T-cell (primary cell): ENCODE results near the gene CELSR1. TPM values are rescaled to one million over a fixed set of nuclear protein-coding genes. Genes with fewer than 3 reads are reported as not detected.

Source experiments
- ATAC-seq, 4 experiments: fragments of 200-7000 bp in 3 of 4; fragments of 150-1000 bp in 1 of 4; cut with Tn5 transposase; replicated peaks in 1 of 4; 1 replicate in 3 of 4; 2 replicates in 1 of 4; pipeline ENCODE4 v1.10.0; 2021; ENCODE audit warnings: moderate library complexity in 3 of 4, mild to moderate bottlenecking in 2 of 4, moderate number of reproducible peaks in 1 of 4
- CTCF ChIA-PET, 2 donors: fragments of 300-600 bp; sonication (Branson Sonifier 250); formaldehyde crosslinking; loops; one replicate each; lab custom pipeline; 2022; ENCODE audit warnings: antibody characterized with exemption in 2 of 2; lab: Charles Lee
- POLR2A ChIA-PET, 2 donors: fragments of 300-600 bp; sonication (Branson Sonifier 250); formaldehyde crosslinking; loops; one replicate each; lab custom pipeline; 2022; ENCODE audit warnings: antibody characterized with exemption in 2 of 2; lab: Charles Lee
- DNase-seq, 35 experiments: peaks; one replicate each; pipeline versions ENCODE4 v3.0.0 to v3.0.0-alpha.2; 2013 to 2023
- H3K27ac ChIP-seq: one replicate; pipeline ENCODE4 v1.5.1; 2013; ENCODE audit warnings: low read length
- H3K27me3 ChIP-seq, 2 experiments: replicated peaks in 1 of 2; 1 replicate in 1 of 2; 2 replicates in 1 of 2; pipeline versions ENCODE4 v1.6.1 to v1.7.0; 2013; ENCODE audit warnings: low read length in 1 of 2, mixed read lengths in 1 of 2; ENCODE audit not compliant: control insufficient read depth in 2 of 2, insufficient read depth in 2 of 2; ENCODE audit errors: extremely low read depth in 1 of 2
- H3K36me3 ChIP-seq, 2 donors: 1 replicate in 1 of 2; 2 replicates in 1 of 2; pipeline versions ENCODE4 v1.6.1 to v1.7.0; 2013; ENCODE audit warnings: low read length in 1 of 2; ENCODE audit not compliant: control insufficient read depth in 2 of 2, insufficient read depth in 1 of 2; ENCODE audit errors: extremely low read depth in 1 of 2
- H3K4me1 ChIP-seq, 2 experiments: 1 replicate in 1 of 2; 2 replicates in 1 of 2; pipeline versions ENCODE4 v1.6.1 to v1.7.0; 2013; ENCODE audit warnings: low read length in 2 of 2, mixed read lengths in 1 of 2; ENCODE audit not compliant: insufficient read depth in 2 of 2, control insufficient read depth in 1 of 2; ENCODE audit errors: extremely low read depth in 1 of 2
- H3K4me3 ChIP-seq, 2 donors: 1 replicate in 1 of 2; 2 replicates in 1 of 2; pipeline versions ENCODE4 v1.5.1 to v1.7.0; 2013; ENCODE audit warnings: mild to moderate bottlenecking in 2 of 2, low read length in 1 of 2, moderate library complexity in 1 of 2; ENCODE audit not compliant: control insufficient read depth in 1 of 2; ENCODE audit errors: extremely low read depth in 1 of 2
- H3K9me3 ChIP-seq: 2 replicates; pipeline ENCODE4 v1.7.0; 2013
- H3K27ac Mint-ChIP-seq, 2 donors: one replicate each; pipeline ENCODE4 v1.8.0; 2020 to 2021; ENCODE audit warnings: mild to moderate bottlenecking in 2 of 2, mixed read lengths in 2 of 2
- H3K27me3 Mint-ChIP-seq, 2 donors: one replicate each; pipeline ENCODE4 v1.8.0; 2021 to 2022; ENCODE audit warnings: mixed read lengths in 2 of 2
- H3K36me3 Mint-ChIP-seq: one replicate; pipeline ENCODE4 v1.8.0; 2021; ENCODE audit warnings: mixed read lengths
- H3K4me1 Mint-ChIP-seq, 3 donors: one replicate each; pipeline ENCODE4 v1.8.0; 2020 to 2022; ENCODE audit warnings: mixed read lengths in 3 of 3, mild to moderate bottlenecking in 1 of 3
- H3K4me3 Mint-ChIP-seq, 3 donors: one replicate each; pipeline ENCODE4 v1.8.0; 2020 to 2022; ENCODE audit warnings: mild to moderate bottlenecking in 3 of 3, mixed read lengths in 3 of 3, moderate library complexity in 3 of 3
- H3K9me3 Mint-ChIP-seq, 3 donors: one replicate each; pipeline ENCODE4 v1.8.0; 2020 to 2022; ENCODE audit warnings: mixed read lengths in 3 of 3
- WGBS: methylation state at CpG from one replicate; pipeline ENCODE4 v1.1.5; 2013; ENCODE audit warnings: missing lambda C conversion rate; ENCODE audit not compliant: insufficient coverage; 5-methylcytosine and 5-hydroxymethylcytosine counted together
- total RNA-seq, 35 experiments: library from RNA in 6 of 35; stranded (reverse) in 6 of 35; fragments of 120-200 nt in 1 of 35; gene quantifications; one replicate each; pipeline versions ENCODE4 v1.2.1 to v1.2.4 and lab custom pipeline; 2013 to 2026

CELSR1 gene
- total RNA-seq, 5 donors from 2014 or later (not counting 1 experiment from before 2014, with no cell fraction given): 1.1 to 2.7 (median 1.6) TPM

DNA sequence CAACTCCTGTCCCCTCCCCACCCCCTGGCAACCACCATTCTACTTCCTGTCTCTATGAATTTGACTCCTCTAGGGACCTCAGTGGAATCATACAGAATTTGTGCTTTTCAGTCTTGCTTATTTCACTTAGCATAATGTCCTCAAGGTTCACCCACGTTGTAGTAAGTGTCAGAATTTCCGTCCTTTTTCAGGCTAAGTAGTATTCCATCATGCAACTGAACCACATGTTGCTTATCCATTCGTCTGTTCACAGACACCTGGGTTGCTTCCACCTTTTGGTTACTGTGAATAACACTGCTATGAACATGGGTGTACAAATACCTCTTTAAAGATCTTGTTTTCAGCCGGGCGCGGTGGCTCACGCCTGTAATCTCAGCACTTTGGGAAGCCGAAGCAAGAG is 16.5 kb downstream of the CELSR1 start:
- Mint-ChIP-seq H3K4me3 (no peak overlapping the region), H3K4me1 (no peaks in the 10 kb centered on the region), H3K27me3 (peaks cover 0 to 5% of the 10 kb centered on the region in 2 donors), H3K36me3 (no peaks in the 10 kb centered on the region), H3K9me3 (no peaks in the 10 kb centered on the region), H3K27ac (no peak overlapping the region)
- H3K27ac ChIP-seq: no peak overlapping the region
- peaks cover 0 to 21% of the 10 kb centered on the region in 2 experiments for H3K27me3 ChIP-seq
- DNase-seq (no peak), ATAC-seq (no peak)
- no peaks in the 10 kb centered on the region for H3K4me1 ChIP-seq
- no peaks in the 10 kb centered on the region for H3K9me3 ChIP-seq
- H3K4me3 ChIP-seq: no peak overlapping the region
- H3K36me3 ChIP-seq: no peaks in the 10 kb centered on the region
- 50% methylated on average over 1 of the region's 8 CpGs for WGBS
- CTCF ChIA-PET: no interaction called here
- POLR2A ChIA-PET: no interaction called here

DNA sequence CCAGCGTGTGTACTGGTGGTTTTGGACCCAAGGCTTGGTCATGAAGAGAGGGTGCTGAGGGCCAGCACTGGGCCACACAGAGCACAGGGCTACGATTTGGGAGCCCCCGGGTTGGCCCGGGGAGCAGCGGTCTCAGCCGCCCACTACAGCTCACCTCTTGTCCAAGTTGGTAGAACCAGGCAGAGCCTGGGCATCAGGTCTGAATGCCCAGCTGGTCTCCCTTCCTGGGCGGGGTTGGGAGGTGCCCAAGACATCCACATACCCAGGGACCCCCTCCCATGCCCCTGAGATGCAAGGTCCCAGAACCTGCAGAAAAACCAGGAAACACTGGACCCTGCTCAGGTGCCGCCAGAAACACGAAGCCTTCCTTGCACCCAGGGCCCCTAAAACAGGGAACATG is 18.0 kb downstream of the CELSR1 start:
- no peak overlapping the region for H3K4me3 ChIP-seq
- no peaks in the 10 kb centered on the region for H3K9me3 ChIP-seq
- ChIA-PET POLR2A (no interaction called here), CTCF (no interaction called here)
- no peaks in the 10 kb centered on the region for H3K36me3 Mint-ChIP-seq
- WGBS: 83% methylated on average over 7 of the region's 9 CpGs
- H3K27ac ChIP-seq: no peak overlapping the region
- peaks cover 0 to 5% of the 10 kb centered on the region in 2 donors for H3K27me3 Mint-ChIP-seq
- no peaks in the 10 kb centered on the region for H3K4me1 Mint-ChIP-seq
- H3K4me1 ChIP-seq: no peaks in the 10 kb centered on the region
- no peak overlapping the region for H3K27ac Mint-ChIP-seq
- no peak for ATAC-seq
- no peak overlapping the region for H3K4me3 Mint-ChIP-seq
- no peak for DNase-seq
- peaks cover 0 to 17% of the 10 kb centered on the region in 2 experiments for H3K27me3 ChIP-seq
- H3K36me3 ChIP-seq: no peaks in the 10 kb centered on the region
- no peaks in the 10 kb centered on the region for H3K9me3 Mint-ChIP-seq

DNA sequence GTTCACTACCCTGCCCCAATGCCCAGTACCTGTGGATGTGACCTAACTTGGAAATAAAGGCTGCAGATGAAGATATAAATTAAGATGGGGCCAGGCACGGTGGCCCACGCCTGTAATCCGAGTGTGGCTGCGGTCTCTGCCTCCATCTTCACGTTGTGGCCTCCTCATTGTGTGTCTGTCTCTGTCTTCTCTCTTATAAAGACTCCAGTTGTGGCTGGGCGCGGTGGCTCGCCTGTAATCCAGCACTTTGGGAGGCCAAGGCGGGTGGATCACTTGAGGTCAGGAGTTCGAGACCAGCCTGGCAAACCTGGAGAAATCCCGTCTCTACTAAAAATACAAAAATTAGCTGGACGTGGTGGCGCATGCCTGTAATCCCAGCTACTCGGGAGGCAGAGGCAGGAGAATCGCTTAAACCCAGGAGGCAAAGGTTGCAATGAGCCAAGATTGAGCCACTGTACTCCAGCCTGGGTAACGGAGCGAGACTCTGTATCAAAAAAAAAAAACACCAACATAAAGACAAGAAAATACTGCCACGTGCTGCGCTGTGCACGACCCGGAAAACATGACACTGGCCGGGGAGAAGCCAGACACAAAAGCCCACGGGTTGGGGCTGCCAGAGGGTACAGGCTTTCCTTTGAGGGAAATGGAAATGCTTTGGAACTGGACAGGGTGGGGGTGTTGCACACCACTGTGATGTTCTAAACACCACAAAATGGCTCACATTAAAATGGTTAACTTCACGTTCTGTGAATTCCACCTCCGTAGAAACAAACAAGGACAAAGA is 18.7 kb downstream of the CELSR1 start:
- Histone ChIP-seq H3K4me3 (no peak overlapping the region), H3K36me3 (no peaks in the 10 kb centered on the region), H3K4me1 (no peaks in the 10 kb centered on the region), H3K27ac (no peak overlapping the region), H3K27me3 (peaks cover 0 to 11% of the 10 kb centered on the region in 2 experiments), H3K9me3 (no peaks in the 10 kb centered on the region)
- Mint-ChIP-seq H3K36me3 (no peaks in the 10 kb centered on the region), H3K4me3 (no peak overlapping the region), H3K27me3 (peaks cover 0 to 2% of the 10 kb centered on the region in 2 donors), H3K27ac (no peak overlapping the region), H3K9me3 (no peaks in the 10 kb centered on the region), H3K4me1 (no peaks in the 10 kb centered on the region)
- ChIA-PET CTCF (no interaction called here), POLR2A (no interaction called here)
- DNase-seq (no peak), ATAC-seq (no peak)
- 87% methylated on average over 11 of the region's 25 CpGs for WGBS

DNA sequence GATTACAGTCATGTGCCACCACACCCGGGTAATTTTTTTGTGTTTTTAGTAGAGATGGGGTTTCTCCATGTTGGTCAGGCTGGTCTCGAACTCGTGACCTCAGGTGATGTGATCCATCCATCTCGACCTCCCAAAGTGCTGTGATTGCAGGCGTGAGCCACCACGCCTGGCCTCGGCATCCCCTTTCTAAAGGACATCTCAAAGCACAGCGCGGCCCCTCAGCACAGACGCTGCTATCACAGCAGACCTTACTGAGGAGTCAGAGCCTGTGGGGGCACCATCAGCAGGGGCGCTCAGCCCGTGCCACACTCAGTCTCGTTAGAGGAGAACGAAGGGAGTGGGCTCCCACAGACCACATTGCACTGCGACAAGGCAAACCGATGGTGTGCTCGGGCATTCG is 19.4 kb downstream of the CELSR1 start:
- Histone ChIP-seq H3K4me1 (no peaks in the 10 kb centered on the region), H3K27me3 (peaks cover 0 to 9% of the 10 kb centered on the region in 2 experiments), H3K4me3 (no peak overlapping the region), H3K9me3 (no peaks in the 10 kb centered on the region), H3K36me3 (no peaks in the 10 kb centered on the region), H3K27ac (no peak overlapping the region)
- CTCF ChIA-PET: no interaction called here
- no peaks in the 10 kb centered on the region for H3K9me3 Mint-ChIP-seq
- no peak overlapping the region for H3K4me3 Mint-ChIP-seq
- H3K4me1 Mint-ChIP-seq: no peaks in the 10 kb centered on the region
- no peak overlapping the region for H3K27ac Mint-ChIP-seq
- POLR2A ChIA-PET: no interaction called here
- 86% methylated on average over 15 of the region's 18 CpGs for WGBS
- H3K36me3 Mint-ChIP-seq: no peaks in the 10 kb centered on the region
- DNase-seq (no peak), ATAC-seq (no peak)
- peaks cover 0 to 2% of the 10 kb centered on the region in 2 donors for H3K27me3 Mint-ChIP-seq

DNA sequence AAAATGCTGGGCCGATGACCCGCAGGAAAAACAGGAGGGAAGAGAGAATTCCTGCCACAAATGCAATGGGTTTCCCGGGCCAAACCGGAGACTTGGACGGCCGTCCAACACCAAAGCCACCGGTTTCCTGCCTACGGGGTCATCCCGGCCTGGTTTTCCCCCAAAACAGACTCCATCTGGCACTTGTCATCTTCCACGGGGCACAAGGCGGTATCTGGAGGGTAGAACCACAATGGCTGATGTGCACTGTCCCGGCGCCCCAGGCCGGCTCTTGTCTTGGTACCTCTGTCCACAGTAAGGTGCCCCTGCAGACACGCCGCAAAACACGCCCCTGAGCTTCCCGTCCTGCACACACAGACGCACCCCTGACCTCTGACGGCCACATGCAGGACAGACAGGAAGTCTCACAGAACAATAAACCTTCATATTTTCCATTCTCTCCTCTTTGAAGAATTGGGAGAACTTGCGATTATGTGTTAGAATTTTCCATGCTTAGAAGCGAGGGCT is 20.1 kb downstream of the CELSR1 start:
- Histone ChIP-seq H3K4me1 (no peaks in the 10 kb centered on the region), H3K36me3 (no peaks in the 10 kb centered on the region), H3K9me3 (no peaks in the 10 kb centered on the region), H3K4me3 (no peak overlapping the region), H3K27me3 (peaks cover 0 to 9% of the 10 kb centered on the region in 2 experiments), H3K27ac (no peak overlapping the region)
- Mint-ChIP-seq H3K36me3 (no peaks in the 10 kb centered on the region), H3K9me3 (no peaks in the 10 kb centered on the region), H3K27me3 (peaks cover 0 to 2% of the 10 kb centered on the region in 2 donors), H3K27ac (no peak overlapping the region), H3K4me3 (no peak overlapping the region), H3K4me1 (no peaks in the 10 kb centered on the region)
- POLR2A ChIA-PET: no interaction called here
- ATAC-seq: no peak
- CTCF ChIA-PET: no interaction called here
- 81% methylated on average over 15 of the region's 22 CpGs for WGBS
- no peak for DNase-seq

DNA sequence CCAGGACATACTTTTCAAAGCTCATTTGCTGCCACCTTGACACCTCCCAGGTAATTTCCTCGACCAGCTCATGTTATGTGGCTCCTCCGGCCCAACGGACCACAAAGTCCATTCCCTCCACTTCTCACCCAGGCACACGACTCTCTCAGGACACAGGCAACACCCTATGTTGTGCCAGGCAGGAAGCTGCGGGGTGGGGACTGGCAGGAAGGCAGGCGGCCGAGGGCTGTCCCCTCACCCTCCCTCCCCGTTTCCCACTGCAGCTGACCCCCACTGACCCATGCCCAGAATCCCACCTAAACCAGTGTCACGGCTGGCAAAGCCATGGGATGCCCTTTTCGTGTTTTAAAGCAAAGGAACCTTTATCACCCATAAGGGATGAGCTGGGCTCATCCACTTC is 20.8 kb downstream of the CELSR1 start:
- Mint-ChIP-seq H3K4me3 (no peak overlapping the region), H3K9me3 (no peaks in the 10 kb centered on the region), H3K27ac (no peak overlapping the region), H3K4me1 (no peaks in the 10 kb centered on the region), H3K36me3 (no peaks in the 10 kb centered on the region), H3K27me3 (peaks cover 0 to 2% of the 10 kb centered on the region in 2 donors)
- H3K9me3 ChIP-seq: no peaks in the 10 kb centered on the region
- DNase-seq (no peak), ATAC-seq (no peak)
- CTCF ChIA-PET: no interaction called here
- no peaks in the 10 kb centered on the region for H3K36me3 ChIP-seq
- H3K27ac ChIP-seq: no peak overlapping the region
- peaks cover 0 to 9% of the 10 kb centered on the region in 2 experiments for H3K27me3 ChIP-seq
- POLR2A ChIA-PET: no interaction called here
- no peak overlapping the region for H3K4me3 ChIP-seq
- H3K4me1 ChIP-seq: no peaks in the 10 kb centered on the region
- 71% methylated on average over 8 of the region's 10 CpGs for WGBS
